GM18858 (cell line): Measurements from ENCODE around the gene CGB3.

Source experiments
- ATAC-seq: cut with Tn5 transposase; IDR thresholded peaks from one replicate; pipeline ENCODE4 v1.9.1; 2021; ENCODE audit not compliant: unreplicated experiment

CGB3 gene

DNA sequence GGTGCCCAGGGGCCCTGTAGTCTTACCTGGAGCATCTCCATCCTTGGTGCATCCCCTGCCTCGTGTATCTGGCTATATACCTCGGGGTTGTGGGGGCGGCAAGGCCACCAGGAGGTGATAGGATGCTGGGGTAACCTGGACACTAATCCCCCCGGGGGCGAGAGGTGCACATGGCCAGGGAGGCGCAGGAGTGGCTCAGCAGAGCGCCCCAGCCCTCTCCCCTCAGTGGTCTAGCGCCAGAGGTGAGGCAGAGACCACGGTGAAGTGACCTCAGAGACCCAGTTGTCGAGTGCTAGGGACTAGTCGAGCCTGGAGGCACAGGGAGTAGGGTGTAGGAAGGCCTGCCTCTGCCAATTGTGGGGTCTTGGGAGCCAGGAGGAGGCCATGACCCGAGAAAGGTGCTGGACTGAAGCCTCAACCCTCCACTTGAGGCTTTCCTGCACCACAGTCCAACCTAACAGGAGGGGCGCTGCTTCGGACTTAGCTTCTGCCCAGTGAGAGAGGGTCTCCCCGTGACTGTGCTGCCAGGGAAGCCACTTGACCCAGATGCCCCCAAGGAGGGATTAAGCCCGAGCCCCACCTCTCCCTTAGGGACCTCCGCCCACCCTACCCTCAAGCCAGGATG, 7.0 kb downstream of the CGB3 start, which contains the start of gene LHB:
TSS of gene LHB (minus strand) at position 51 of the 625 bp plus-strand sequence. CDS start at position 41, 10 bp downstream.
- no peak for ATAC-seq

DNA sequence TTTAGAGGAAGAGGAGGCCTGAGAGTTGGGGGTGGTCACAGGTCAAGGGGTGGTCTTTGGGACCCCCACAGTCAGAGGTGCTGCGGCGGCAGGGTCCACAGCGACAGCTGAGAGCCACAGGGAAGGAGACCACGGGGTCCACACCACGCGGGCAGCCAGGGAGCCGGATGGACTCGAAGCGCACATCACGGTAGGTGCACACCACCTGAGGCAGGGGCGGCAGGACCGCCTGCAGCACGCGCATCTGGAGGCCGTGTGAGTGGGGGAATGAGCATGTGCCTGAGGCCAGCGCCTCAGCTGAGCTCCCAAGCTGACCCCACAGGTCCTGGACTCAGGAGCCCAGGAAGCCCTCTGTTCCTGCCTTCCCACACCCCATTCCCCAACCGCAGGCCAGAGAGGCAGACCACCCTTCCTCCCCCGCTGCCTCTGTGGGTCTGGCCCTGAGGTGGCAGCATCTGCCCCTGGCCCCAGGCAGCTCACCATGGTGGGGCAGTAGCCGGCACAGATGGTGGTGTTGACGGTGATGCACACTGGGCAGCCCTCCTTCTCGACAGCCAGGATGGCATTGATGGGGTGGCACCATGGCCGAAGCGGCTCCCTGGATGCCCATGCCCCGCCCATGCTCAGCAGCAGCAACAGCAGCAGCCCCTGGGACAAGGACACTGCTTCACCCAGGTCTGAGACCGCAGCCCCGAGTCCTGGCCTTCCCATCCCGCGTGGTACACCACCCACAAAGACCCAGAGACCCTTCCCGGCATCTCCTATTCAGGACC, 7.9 kb downstream of the CGB3 start:
- ATAC-seq: no peak

DNA sequence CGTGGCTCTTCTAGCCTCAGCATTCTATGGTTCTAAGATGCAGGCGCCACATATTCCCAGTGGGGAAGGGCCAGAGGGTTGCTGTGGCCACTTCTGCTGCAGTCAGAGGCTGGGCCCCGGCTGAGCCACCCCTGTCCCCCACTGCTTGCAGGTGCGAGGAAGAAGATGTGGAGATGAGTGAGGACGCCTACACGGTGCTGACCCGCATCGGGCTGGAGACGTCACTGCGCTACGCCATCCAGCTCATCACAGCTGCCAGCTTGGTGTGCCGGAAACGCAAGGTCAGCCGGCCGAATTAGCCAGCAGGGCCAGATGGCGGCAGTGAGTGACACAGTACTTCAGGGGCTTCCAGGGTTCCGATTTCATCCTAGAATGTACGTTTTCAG, 9.3 kb downstream of the CGB3 start:
- ATAC-seq: no peak

DNA sequence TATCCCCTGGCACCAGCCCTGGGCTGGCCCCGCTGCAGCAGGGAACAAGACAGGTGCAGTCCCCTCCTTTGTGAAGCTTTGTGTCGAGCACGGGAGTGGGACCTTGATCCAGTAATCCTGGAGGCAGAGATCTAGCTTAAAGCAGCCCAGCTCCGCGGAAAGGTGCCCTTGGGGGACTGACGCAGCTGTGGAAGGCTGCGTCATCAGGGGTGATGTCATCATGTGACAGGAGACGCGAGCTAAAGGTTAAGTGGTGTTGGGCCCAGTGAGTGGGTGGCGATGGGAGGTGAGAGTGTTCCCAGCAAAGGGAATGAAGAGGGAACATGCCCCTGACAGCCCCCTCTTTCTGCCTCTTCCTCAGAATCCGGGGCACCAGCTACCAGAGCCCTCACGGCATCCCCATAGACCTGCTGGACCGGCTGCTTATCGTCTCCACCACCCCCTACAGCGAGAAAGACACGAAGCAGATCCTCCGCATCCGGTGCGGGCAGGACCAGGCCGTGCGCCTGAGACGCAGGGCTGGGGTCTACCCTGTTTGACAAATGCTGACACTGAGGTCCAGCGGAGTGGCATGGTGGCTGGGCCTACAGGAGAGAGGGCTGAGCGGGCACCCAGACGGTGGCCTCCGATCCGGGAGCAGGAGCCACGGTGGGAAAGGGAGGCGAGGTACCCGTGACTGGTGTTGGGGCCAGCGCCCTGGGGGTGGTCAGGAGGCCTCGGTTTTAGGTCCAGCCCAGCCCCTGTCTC, 9.8 kb downstream of the CGB3 start:
- no peak for ATAC-seq

DNA sequence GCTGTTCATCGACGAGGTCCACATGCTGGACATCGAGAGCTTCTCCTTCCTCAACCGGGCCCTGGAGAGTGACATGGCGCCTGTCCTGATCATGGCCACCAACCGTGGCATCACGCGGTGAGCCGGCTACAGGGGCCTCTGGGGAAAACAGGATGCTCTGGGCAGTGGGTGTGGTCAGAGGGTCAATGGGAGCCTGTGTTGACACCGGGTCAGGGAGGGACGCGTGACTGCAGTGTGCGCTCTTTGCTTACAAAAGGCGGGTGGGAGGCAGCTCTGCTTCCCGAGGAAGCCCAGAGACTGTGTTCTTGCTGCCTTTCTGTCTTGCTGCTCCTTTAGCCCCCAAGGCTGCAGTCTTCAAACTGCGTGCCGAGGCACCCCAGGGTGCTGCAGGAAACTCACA, 12.9 kb downstream of the CGB3 start:
- ATAC-seq: no peak

DNA sequence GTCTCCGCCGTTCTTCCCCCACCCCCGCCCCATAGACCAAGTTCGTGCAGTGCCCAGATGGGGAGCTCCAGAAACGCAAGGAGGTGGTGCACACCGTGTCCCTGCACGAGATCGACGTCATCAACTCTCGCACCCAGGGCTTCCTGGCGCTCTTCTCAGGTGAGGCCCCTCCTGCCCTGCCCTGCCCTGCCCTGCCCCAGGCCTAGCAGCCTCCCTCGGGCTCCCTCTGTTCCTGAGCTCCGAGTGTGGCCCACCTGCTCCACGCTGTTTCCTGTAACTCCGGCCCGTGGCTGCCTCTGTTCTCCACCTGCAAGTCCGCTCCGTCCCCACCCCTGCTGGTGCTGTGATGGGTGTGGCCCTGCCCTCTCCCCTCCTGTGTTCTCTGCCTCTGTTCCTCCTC, 13.7 kb downstream of the CGB3 start:
- ATAC-seq: no peak

DNA sequence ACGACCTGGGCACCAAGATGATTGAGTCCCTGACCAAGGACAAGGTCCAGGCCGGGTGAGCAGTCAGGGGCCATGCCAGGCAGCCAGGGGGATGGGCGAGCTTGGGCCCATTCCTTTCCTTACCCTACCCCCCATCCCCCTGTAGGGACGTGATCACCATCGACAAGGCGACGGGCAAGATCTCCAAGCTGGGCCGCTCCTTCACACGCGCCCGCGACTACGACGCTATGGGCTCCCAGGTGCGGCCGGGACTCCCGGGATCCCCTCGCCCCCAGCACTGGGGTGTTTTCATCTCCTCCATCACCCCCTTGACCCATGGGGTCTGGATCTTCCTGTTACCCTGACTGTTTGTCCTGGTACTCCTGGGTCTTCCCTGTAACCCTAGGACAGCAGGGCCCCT, 14.3 kb downstream of the CGB3 start:
- no peak for ATAC-seq

DNA sequence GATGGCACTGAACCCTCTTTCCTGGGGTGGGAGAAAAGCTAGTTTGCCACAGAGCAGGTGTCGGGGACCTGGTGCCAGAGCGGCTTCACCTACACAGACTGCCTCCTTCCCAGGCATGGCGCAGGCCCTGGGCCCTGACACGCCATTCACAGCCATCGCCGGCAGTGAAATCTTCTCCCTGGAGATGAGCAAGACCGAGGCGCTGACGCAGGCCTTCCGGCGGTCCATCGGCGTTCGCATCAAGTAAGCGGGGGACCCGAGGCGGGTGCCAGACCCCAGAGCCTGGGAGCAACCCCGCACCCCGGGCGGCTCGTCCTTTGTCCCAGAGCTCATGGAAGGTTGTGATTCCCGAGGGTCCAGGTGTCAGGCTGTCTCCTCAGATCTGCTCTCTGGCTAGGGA, 17.2 kb downstream of the CGB3 start:
- ATAC-seq: no peak

DNA sequence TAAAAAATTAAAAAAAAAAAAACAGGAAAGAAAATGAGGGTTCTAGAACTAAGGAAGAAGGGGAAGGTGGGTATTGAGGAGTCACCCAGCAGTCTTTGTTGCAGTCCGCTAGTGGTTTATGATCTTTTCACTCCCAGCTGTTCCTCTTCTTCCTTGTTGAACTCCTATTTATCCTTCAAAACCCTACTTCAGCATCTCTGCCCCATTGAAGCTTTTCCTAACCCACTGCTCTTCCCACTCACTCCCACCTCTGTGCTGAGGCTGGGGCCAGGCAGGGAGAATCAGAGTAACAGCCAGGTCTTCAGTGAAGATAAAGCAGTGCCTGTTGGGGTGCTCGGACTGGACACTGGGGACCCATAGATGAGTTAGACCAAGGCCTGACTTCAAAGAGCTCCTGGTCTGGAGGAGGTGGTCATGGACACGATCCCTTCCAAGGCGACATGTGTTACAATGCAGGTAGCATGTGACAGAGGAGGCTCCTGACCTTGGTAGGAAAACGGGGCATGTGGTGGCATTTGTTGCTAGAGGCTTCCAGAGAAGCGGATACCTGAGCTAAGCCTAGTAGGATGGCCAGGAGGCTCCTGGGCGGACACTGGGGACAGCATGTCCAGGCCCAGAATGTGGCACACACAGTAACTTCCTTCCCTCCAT, 19.0 kb downstream of the CGB3 start:
- no peak for ATAC-seq

DNA sequence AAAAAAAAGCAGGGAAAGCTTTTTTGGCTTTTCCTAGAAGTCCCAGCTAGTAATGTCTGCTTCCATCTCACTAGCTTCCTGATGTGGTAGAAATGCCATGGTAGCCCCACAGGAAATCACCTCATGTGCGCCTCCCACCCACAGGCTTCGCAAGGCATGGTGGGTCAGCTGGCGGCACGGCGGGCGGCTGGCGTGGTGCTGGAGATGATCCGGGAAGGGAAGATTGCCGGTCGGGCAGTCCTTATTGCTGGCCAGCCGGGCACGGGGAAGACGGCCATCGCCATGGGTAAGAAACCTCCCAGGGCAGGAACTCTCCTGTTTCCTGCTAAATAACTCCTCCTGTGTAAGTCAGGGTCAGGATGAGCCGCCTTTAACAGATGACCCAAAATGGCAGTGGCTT, 20.0 kb downstream of the CGB3 start:
- no peak for ATAC-seq

DNA sequence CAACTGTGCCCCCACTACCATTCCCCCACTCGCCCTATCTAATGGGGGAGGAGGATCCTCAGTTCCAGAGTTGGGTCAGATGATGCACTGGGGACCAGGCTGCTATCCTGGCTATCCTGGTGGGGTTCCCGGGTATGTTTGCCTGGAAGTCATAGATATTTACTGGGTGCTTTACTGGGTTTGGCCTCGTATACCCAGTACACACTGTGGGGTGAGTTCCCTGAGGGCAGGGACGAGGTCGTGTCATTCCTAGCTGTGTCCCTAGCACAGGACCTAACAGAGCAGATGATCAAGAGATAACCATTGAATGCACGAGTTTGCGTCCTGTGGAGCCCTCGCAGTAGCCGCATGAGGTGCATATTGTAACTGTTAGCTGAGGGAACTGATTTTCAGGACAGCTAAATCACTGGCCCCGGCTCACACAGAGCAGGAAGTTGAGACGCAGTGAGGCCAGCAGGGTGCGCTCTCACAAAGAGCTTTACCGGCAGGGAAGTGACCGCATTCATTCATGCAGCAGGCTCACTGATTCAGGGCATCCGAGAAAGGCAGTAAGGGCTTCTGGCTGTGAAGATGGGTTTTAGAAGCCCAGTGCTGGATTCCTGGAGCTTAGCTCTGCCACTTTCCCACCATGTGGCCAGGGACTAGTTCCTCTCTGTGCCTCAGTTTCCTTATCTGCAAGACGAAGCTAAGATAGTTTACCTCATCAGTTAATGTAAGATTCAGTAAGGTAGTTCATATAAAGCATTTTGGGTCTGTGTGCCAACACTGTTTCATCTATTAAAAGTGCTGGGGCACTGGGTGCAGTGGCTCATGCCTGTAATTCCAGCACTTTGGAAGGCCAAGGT, 24.4 kb downstream of the CGB3 start:
- no peak for ATAC-seq

DNA sequence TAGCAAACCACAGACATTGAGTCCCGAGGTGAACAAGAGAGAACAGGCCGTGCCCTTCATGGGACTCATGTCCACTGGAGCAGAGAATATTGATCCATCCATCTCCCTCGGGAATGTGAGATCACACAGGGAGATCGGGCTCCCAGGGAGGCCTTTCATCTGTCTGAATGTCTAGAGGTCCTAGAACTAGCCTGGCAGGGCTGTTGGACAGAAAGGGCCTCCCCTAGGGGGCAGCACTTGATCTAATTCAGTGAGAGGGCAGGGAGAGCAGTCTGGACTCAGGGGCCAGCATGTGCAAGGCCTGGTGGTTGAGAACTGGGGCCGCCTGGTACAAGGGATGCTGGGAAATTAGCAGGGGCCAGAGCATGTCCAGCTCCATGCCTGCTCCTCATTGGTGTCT, 26.2 kb downstream of the CGB3 start:
- no peak for ATAC-seq

DNA sequence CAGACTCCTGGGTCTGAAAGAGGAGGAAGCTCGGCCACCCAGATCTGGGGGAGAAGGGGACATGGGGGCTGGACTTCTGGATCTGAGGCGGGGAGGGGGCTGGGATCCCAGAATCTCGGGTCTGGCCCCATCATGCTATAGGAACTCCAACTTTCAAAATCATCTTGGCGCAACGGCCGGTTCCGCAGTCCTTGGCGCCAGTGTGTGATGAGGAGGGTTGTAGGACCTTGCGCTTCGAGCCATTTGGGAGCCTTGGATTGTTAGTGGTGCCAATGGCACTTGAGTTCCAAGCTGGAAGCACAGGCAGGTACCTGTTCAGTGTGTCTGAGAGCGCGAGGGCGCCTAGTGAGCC, 30.1 kb downstream of the CGB3 start:
- ATAC-seq: no peak

DNA sequence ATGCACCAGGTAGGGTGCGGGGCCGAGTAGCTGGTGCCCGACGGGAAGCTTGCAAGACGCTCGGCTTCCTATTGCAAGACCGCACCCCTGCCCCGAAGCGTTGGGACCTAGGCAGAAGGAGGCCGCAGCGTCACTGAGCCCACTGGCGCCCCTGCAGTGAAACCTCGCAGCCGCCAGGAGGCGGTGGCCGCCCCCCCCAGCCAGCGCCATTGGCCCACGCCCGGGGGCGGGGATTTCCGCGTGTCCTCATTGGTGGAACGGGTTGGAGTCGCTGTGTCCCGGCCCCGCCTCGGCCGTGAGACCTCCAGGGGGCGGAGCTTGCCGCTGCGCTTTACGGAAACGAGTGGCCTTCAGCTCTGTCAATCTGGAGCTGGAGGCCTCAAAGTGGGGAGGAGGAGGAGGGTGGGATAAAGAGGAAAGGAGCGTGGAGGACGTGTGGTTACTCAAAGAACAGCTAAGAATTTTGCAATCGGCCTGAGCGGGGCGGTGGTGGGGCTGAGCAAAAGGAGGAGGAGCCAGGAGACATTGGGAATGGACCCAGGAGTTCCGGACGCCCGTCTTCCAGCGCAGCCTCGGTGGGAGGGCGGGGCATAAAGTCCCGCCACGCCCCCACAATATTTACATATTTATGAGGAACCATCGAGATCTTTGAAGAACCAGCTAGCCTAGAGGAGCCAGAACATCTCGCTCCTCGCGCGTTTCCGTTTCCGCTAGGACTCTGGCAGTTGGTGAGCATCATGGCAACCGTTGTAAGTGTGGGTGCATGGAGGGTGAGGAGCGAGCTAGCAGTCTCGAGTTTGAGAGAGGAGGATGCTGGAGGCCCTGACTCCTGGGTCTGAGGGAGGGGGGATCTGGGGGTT, 30.7 kb downstream of the CGB3 start, which contains the start of the genes GYS1 and RUVBL2:
TSS of gene GYS1 (minus strand) at position 135 of the 860 bp plus-strand sequence. CDS start 197 bp downstream, outside the sequence.
TSS of gene RUVBL2 (plus strand) at position 713 of the 860 bp plus-strand sequence. CDS start at position 738, 25 bp downstream.
- peak; percentile 71 for ATAC-seq

DNA sequence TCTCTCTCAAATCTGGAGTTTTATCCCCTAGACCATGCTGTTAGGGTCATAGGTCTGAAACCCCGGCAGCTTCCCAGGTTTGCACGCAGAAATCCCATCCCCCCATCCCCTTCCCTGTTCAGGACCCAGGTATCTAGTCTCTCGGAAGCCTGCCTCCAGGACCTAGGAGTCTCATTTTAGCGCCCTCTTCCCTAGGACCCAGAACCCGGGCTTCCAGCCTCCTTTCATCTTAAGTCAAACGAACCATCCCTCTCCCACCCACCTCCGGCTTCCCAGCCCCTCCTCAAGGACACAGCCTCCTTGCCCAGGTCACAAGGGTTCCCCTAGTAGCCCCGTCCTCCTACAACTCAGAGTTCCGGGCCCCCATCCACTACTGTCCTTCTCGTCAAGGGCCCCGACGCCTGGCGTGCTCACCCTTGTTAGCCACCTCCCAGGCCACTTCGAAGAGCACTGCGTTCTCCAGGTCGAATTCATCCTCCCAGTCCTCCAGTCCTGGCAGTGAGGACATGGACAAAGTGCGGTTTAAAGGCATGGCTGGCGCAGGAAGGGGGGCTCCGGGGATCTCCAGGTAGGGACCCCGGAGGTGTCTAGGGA, 31.5 kb downstream of the CGB3 start:
- ATAC-seq: no peak

DNA sequence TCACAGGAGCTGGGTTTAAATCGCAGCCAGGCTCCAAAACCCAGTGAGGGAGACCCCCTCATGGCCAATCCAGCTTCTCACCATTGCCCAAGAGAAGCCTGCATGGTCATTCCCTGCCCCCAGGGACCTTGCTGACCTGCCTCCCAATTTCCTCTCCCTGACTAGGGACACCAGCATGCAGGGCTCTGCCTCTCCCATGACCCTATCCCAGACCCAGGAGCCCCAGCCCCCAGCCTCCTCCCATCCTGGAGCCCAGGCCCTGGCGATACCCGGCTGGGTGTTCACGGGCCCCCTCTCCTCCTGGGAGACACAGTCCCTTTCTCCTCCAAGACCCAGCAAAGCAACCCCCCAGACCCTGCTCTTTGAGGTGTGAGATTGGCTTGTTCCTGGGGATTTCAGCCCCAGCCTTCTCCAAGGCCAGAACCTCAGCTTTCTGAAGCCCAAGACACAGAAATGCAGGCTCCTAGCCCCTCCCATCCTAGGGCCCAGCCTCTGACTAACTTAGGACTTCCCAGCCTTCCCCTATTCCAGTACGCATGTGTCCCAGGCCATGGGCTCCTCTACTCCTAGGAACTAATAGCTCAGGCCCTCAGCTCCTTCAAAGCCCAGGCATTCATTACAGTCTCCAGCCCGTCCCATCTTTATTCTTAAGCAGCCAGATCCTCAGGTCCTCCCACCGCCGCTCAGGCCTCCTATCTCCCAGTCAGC, 32.1 kb downstream of the CGB3 start:
- no peak for ATAC-seq

DNA sequence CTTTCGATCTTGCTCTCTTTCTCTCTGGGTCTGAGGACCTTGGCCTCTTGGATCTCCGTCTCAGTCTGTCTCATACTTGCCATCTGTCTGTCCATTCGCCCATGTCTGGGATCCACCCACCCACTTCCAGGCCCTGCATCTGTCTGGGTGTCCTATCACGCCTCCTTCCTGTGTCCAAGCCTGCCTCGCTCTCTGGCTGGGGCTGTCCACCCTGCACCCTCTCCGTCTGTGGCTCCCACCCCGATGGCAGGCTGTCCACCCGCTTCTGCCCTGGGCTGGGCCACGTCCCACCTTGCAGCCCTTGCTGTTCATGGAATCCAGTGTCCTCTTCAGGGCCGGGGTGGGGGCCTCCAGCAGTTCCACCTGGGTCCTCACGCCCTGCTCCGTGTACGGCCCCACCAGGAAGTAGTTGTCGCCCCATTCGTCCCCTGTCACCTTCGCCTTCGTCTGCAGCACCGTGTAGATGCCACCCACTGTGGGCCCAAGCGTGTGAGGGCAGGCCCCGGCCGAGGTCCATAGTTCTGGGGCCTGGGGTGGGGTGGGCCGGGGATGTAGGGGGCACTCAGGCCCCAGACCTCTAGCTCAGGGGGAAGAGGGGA, 33.0 kb downstream of the CGB3 start:
- ATAC-seq: no peak

DNA sequence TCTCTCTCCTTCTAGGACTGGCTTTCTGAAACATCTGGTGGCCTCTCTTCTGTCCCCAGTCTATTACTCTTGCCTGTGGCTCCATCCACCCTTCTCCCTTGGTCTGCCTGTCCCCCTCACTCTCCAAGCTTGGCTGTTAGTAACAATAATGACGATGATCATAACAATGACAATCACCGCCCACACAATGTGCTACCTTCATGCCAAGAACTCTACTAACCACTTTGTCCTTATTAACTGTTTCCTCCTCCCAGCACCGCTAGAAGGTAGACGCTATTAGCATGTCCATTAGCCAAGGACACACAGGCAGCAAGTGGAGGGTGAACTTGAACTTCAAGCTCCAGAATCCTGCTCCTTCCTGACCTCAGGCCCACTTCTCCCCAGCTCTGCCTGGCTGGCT, 33.7 kb downstream of the CGB3 start:
- no peak for ATAC-seq
